Fibroblast of pulmonary artery (primary cell): Measurements from ENCODE around the gene SFN.

Experiments
- DNase-seq: peaks from one replicate; pipeline ENCODE4 v3.0.0-alpha.2; 2010; ENCODE audit warnings: low read depth
- H3K4me3 ChIP-seq: replicated peaks from 2 replicates; pipeline ENCODE4 v1.5.1; 2011; ENCODE audit warnings: low read depth, mild to moderate bottlenecking, control low read depth, low read length, moderate library complexity
- TF ChIP-seq, protein P1 (sequence below): IDR thresholded peaks from 2 replicates; pipeline ENCODE4 v1.5.1; 2011; ENCODE audit warnings: mild to moderate bottlenecking, control low read depth, low read length, inconsistent platforms; ENCODE audit errors: missing control alignments

SFN gene

DNA sequence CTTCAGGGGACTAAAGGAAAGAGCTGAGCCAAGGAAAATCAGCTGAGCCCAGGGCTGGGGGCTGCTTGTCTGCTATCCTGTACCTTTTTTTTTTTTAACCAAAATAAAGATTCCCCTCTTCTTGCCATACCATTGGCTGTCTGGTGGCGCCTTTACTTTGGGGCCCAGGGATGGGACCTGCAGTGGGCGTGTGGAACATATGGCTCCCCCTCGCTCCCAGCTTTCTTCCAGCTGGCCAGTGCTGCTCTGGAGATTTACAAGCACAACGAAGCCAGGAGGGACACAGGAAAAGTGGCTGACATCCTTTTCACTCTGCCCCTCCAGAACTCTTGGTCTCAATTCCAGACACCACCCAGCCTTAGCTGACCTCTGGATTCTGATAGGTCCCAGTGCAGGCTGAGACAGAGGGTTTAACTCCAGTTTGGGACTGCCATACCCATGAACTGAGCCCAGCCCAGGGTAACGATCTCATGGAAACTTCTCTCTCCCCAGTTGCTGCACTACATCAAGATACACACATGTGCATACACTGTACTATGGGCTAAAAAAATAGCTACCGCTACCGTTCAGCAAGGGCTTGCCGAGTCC, 5.4 kb upstream of the SFN start:
- DNase-seq = no peak
- TF ChIP-seq, protein P1, sequence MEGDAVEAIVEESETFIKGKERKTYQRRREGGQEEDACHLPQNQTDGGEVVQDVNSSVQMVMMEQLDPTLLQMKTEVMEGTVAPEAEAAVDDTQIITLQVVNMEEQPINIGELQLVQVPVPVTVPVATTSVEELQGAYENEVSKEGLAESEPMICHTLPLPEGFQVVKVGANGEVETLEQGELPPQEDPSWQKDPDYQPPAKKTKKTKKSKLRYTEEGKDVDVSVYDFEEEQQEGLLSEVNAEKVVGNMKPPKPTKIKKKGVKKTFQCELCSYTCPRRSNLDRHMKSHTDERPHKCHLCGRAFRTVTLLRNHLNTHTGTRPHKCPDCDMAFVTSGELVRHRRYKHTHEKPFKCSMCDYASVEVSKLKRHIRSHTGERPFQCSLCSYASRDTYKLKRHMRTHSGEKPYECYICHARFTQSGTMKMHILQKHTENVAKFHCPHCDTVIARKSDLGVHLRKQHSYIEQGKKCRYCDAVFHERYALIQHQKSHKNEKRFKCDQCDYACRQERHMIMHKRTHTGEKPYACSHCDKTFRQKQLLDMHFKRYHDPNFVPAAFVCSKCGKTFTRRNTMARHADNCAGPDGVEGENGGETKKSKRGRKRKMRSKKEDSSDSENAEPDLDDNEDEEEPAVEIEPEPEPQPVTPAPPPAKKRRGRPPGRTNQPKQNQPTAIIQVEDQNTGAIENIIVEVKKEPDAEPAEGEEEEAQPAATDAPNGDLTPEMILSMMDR = no peak
- H3K4me3 ChIP-seq = no peak overlapping the region

DNA sequence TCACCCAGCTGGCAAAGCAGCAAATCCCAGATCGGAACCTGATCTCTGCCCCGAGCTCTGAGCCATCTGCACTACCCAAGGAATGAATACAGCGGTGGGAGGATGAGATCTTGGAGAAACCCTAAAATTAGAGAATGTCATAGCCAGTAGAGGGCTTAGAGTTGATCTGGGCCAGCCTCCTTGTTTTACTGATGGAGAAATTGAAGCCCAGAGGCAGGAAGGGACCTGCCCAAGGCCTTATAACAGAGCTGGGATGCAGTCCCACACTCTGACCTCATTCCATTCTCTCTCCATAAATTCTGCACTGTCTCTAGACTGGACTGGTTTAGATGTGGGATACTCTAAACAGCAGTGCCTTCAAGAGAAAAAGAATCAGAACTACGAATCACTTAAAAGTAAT, 4.8 kb upstream of the SFN start:
- TF ChIP-seq, protein P1 = no peak
- no peak for DNase-seq
- H3K4me3 ChIP-seq = no peak overlapping the region

DNA sequence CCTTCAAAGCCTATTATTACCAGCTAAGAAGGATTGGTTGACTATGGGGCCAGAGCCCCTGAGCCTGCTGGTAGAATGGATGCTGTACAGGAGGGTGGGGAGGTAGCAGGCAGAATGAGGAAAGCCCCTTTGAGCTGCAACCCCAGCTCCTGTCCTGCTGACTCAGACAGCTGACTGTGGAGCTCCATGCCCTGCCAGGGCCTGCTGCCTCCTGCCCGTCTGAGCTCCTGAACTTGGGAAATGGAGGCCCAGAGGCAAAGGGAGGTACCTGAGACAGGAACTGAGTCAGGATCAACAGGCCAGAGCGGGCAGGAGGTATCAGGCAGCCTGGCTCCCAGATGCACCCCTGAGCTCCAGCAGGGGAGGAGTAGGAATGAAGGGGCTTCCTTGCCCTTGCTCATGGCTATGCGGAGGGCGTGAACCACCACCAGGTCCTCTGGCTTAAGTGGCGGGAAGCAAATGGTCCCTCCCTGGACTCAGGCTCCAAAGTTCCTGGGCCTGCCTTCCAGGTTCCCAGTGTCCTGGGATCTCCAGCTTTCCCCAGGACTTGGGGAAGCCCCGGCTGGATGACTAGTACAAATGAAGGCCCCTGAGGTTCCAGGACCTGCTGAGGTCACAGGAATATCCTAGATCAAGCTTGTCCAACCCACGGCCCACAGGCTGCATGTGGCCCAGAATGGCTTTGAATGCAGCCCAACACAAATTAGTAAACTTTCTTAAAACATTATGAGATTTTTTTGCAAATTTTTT, 3.9 kb upstream of the SFN start:
- no peak for DNase-seq
- TF ChIP-seq, protein P1 = no peak
- H3K4me3 ChIP-seq = no peak overlapping the region

DNA sequence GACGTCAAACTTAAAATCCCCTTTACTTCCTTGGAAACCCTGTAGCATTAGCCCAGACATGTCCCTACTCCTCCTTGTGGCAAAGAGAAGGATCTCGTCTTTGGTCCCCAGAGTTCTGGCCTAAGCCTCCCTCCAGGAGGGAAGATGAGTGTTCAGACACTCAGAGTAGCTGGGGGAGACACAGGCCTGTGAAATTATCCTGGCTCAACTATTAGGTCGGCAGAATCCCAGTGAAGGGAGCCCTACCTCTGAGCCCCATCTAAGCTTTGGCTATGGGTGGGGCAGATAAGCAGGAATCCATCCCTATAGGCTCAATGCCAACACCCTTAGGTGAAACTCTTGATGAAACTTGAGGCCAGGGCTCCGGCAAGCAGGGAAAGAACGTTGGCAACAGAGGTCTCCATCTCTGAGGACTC, 1.7 kb upstream of the SFN start:
- peak; percentile 29 for DNase-seq
- TF ChIP-seq, protein P1 = peak; percentile 24
- H3K4me3 ChIP-seq = no peak overlapping the region

DNA sequence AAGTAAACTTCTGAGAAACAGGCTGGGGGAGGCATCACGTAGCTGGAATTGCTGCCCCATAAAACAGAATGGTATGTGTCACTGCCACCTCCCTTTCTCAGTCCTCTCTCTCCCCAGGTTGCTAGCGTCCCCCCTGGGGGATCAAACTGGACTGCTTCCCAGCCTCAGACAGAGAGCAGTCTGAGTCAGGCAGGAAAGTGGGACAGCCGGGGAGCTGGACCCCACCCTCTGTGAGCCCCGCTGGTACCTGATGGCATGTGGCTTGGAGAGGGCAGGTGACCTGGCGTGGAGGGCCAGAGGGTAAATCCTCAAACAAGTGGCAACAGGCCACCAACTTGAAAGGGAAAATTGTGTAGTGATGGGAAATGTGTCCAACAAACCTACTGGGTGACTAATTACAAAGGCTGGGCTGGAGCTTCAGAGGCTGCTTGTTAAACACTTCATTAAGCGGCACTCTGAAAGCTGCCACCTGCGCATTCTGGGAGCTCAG, 1.0 kb upstream of the SFN start:
- TF ChIP-seq, protein P1 = no peak
- H3K4me3 ChIP-seq = no peak overlapping the region
- DNase-seq = no peak

DNA sequence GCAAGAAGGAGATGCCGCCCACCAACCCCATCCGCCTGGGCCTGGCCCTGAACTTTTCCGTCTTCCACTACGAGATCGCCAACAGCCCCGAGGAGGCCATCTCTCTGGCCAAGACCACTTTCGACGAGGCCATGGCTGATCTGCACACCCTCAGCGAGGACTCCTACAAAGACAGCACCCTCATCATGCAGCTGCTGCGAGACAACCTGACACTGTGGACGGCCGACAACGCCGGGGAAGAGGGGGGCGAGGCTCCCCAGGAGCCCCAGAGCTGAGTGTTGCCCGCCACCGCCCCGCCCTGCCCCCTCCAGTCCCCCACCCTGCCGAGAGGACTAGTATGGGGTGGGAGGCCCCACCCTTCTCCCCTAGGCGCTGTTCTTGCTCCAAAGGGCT, 732 bp downstream of the SFN start:
- H3K4me3 ChIP-seq = no peak overlapping the region
- TF ChIP-seq, protein P1 = no peak
- no peak for DNase-seq
